NCI-H146 treated with DMSO at 0.1 percent for 48 hours (cell line): ENCODE results near the gene RBM33.

Source experiments
- DNase-seq: peaks from one replicate; lab custom pipeline; 2025; ENCODE audit not compliant: unreplicated experiment; lab: John Stamatoyannopoulos, UW

The RBM33 gene

DNA sequence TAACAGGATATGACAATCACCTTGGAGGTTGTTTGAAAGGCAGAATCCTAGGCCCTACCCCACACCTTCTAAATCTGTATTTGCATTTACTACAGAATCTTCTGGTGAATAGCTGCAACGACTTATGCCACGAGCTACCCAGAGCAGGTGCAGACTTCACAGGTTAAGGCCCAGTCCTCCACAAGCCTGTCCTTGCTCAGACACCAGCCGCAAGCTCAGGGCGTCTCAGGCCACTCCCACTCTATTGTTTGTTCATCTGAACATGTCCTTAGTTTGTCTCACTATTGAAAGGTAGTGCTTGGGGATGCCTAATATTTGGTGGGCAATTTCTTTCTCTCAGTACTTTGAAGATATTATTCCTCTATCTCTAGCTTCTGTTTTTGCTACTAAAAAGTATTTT, 18.9 kb upstream of the RBM33 start:
- DNase-seq: no peak

DNA sequence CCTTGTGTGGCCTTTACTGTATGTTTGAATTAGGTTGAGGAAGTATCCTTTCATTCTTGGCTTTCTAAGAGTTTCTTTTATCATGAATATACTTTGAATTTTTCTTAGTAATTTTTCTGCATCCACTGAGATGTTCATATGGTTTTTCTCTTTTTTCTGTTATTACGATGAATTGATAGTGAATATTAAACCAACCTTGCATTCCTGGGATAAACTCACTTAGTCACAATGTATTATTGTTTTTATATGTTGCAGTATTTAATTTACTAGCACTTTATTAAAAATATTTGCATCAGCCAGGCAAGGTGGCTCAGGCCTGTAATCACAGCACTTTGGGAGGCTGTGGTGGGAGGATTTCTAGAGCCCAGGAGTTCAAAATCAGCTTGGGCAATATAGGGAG, 15.3 kb upstream of the RBM33 start:
- no peak for DNase-seq

- no peak for DNase-seq
These were observed 13.3 kb upstream of the RBM33 start for GRCh38 chr7:155631155-155631554.

- no peak for DNase-seq
These were observed 8.6 kb upstream of the RBM33 start for GRCh38 chr7:155635817-155636216.

DNA sequence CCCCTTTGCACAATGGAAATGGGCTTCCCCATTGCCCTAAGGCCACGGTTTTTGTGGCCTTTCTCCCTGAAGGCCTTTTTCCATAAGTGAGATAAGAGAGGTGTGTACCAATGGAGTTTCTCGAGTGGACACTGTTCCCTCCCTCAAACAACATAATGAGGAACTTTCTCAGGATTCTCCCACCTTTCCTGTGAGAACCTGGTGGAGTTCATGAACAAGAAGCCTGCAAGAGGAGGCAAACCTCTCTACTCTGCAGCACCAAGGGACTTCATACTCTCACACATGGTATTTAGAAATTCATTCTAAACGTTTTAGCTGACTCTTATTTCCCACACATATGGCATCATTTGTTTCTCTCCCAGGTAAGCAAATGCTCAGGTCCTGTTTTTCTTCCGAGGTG, 7.3 kb upstream of the RBM33 start:
- no peak for DNase-seq

- DNase-seq: no peak
These were observed 6.1 kb upstream of the RBM33 start for GRCh38 chr7:155638366-155638765.

- DNase-seq: no peak
These were observed 4.4 kb upstream of the RBM33 start for GRCh38 chr7:155639958-155640520.

GRCh38 chr7:155640629-155641028, 3.8 kb upstream of the RBM33 start:
- DNase-seq: no peak

GRCh38 chr7:155643804-155644177, 670 bp upstream of the RBM33 start:
- no peak for DNase-seq

GRCh38 chr7:155644971-155645509, 579 bp downstream of the RBM33 start:
- DNase-seq: peak; percentile 14

DNA sequence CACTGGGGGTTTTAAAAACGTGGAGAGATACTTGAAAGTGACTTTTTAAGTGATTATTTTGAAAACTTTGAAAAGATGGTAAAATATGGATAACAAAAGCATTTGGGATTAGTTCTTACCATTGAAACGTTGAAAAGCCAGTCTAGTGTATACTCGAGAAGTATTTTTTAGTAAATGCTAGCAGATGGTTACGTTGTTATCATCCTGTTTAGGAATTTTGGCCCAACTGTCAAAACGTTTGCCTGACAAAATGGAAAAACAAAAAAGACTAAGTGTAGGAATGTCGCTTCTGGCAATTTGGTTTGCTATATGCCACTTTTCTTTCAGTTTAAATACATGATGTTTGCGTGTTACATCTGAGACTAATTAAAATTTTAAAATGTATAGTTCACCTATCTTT, 1.2 kb downstream of the RBM33 start:
- DNase-seq: no peak

- DNase-seq: no peak
These were observed 2.2 kb downstream of the RBM33 start for GRCh38 chr7:155646669-155647068.

- DNase-seq: no peak
These were observed 2.8 kb downstream of the RBM33 start for GRCh38 chr7:155647302-155647701.

GRCh38 chr7:155647734-155648133, 3.3 kb downstream of the RBM33 start:
- no peak for DNase-seq

GRCh38 chr7:155648752-155649339, 4.4 kb downstream of the RBM33 start:
- no peak for DNase-seq

DNA sequence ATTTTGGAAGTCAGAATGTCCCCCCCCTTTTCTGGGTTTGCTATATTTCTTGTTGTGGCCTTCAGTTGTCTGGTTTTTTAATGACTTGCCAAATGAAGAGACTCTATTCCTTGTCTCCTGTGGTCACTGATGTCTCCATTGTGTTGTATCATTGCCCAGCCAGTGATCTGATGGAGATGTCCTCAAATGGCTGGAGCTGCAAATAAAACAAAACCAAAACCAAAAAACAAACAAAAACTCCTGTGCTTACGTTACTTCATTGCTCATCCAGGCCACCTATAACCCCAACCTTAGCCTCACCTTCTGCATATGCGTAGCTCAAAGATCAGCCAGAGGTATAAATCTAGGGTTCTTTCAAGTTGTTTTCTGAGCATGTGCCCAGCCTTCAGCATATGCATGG, 5.1 kb downstream of the RBM33 start:
- no peak for DNase-seq

DNA sequence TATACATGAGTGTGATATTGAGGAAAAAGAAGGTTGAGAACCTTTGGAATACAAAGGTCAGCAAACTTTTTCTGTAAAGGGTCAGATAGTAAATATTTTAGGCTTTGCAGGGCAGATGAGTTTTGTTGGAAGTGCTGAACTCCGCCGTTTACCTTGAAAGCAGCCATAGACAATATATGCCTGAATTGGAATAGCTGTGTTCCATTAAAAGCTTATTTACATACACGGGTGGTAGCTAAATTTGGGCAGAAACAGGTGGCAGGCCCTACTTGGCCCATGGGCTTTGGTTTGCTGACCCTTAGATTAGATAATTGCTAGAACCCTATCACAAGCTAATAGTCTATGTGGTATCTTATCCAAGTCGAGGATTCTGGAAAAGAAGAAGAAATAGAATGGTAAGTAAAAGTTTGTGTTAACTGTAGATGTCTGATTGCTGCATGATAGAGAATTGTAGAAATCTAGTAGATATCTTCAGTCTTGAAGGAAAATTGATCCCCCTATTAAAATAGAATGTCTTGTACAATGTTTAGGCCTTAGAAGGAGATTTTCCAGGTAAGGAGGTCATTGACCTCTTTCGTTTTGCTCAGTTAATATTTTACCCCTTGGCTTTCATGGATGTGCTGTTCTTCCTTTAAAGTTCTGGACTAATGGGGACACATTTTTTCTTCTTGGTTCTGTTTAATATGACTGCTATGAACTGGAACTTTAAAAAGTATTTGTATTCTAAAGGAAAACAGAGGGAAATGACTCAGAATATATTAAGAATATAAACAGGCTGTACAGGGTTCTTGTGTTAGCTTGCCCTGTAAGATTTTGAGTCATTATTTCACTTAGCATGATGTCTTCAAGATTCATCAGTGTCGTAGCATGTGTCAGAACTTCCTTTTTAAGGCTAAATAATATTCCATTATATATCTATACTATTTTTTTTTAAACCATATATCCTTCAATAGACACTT, 8.0 kb downstream of the RBM33 start:
- DNase-seq: no peak

GRCh38 chr7:155653803-155654202, 9.3 kb downstream of the RBM33 start:
- DNase-seq: no peak

DNA sequence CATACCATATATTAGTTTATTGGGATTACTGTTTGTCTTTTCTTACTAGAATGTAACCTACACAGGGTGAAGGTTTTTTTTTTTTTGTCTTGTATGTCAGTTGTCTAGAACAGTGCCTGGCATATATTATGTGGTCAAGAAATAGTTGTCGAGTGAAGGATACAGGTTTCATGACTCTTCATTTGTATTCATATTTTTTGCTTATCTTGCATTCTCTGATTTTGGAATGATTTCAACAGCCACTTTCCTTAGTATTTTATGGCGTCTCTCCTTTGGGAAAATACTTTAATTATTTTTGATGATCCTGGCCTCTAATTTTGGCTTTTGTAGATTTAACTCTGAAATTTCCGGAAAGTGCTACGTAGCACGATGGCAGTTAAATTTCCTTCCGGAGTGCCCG, 12.4 kb downstream of the RBM33 start:
- DNase-seq: no peak

GRCh38 chr7:155660059-155660757, 15.7 kb downstream of the RBM33 start:
- DNase-seq: no peak

- no peak for DNase-seq
These were observed 16.3 kb downstream of the RBM33 start for GRCh38 chr7:155660758-155661093.
